ENCODE data around the gene RAD51AP2.

The RAD51AP2 gene

DNA sequence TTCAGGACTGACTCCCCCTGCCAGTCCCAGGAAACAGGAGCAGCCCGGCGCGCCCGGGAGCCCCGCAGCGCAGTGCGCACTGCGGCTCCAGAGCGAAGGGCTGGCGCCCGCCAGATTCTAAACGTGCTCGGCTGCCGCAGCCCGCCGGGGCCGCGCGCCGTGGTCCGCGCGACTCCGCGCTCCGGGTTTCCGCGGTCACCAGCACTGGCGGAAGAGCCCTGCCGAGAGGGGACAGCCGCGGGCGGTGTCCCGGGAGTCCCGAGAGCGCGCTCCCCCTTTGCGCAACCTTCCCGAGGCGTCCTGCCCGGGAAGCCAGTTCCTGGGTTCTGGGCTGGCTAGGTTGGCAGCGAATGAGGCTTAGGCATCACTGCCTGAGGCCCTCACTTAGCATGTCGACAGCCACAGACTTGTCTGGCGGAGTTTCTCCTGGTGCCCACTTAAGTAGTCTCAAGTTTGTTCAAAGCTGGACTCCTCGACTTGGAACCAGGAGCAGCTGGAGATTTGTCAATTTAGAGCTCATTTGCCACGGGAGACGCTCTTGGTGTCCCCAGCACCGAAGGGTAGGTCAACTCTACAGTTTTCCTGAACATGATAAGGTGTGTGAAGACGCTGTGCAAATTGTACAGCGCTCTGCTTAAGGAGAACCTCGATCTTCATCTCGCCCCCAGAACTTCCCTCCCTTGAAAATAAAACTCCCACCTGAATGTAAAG lies 20.8 kb upstream of the RAD51AP2 start (continued):
- TF ChIP-seq ATF2 (tag by site-specific recombination; IDR thresholded peaks at IDR 0.05; ENCODE audit: low read depth), result no peak
- TF ChIP-seq ZNF394 (tag by site-specific recombination; IDR thresholded peaks at IDR 0.05; ENCODE audit: borderline replicate concordance), result no peak
- TF ChIP-seq ZBTB21 (tag by site-specific recombination; IDR thresholded peaks at IDR 0.05), result no peak
- 0 out of 2 replicates have a peak, but pooled peaks have one; percentile 18 for TF ChIP-seq ZNF24 (tag by site-specific recombination; IDR thresholded peaks at IDR 0.05)
- TF ChIP-seq, protein P1, sequence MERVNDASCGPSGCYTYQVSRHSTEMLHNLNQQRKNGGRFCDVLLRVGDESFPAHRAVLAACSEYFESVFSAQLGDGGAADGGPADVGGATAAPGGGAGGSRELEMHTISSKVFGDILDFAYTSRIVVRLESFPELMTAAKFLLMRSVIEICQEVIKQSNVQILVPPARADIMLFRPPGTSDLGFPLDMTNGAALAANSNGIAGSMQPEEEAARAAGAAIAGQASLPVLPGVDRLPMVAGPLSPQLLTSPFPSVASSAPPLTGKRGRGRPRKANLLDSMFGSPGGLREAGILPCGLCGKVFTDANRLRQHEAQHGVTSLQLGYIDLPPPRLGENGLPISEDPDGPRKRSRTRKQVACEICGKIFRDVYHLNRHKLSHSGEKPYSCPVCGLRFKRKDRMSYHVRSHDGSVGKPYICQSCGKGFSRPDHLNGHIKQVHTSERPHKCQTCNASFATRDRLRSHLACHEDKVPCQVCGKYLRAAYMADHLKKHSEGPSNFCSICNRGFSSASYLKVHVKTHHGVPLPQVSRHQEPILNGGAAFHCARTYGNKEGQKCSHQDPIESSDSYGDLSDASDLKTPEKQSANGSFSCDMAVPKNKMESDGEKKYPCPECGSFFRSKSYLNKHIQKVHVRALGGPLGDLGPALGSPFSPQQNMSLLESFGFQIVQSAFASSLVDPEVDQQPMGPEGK (tag by site-specific recombination; IDR thresholded peaks at IDR 0.05), result peak; percentile 86
- peak; percentile 94 for TF ChIP-seq ZBTB17 (tag by site-specific recombination; IDR thresholded peaks at IDR 0.05)

DNA sequence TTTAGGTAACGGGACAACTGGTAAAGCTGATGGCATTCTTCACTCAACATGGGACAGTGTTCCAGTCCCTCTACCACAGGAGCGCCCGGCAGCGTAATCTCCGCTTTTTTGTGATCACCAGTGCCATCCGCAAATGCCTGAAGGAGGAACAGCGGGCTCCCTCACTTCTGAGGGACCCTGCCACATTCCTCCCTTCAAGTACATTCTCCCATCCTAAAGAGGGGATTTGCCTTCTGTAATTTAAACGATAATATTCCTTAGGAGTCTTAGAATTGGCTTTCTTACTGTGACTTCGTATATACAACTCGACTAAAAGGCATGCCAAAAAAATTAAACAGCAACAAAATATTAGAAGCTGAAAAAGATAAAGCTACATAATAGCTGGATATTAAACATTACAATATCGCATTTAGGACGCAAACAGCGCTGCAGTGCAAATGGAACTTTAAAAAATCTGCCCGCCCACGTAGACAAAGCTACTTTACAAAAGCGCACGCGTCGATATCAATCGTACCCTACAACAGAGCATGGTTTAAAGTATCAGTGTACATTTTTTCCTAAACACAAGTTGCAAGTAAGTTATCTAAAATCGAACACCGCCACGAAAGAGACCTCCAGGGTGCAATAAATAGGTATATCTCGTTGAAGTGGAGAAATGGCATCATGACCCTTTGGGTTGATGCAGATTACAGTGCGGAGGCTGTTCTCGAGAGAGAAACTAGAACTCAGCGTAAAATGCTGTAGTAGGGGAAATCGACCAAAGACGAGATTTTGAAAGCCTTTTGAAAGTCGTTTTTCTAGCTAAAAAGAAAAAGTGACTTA lies 20.0 kb upstream of the RAD51AP2 start:
- no peaks in the 10 kb centered on the region for H3K9me3 ChIP-seq (ENCODE audit: control insufficient read depth, insufficient read depth, low read depth, low read length)
- CTCF ChIA-PET, result interaction anchor here (0.6 to 1.8 kb wide), 2 partner anchors 108 to 766 kb away, joined by 3 to 6 read pairs; no protein-coding TSS in a partner anchor
- H3K4me1 ChIP-seq (ENCODE audit: control insufficient read depth, insufficient read depth, low read length), result peaks cover 4% of the 10 kb centered on the region; the same call in 1 of the 2 replicates
- peak overlapping the region; percentile 52; the same call in 1 of the 2 replicates for H3K27ac ChIP-seq (ENCODE audit: extremely low read depth, low read depth, low read length)
- H3K4me3 ChIP-seq (ENCODE audit: low read depth, low read length), result peak overlapping the region; percentile 49
- no peaks in the 10 kb centered on the region for H3K36me3 ChIP-seq (ENCODE audit: control insufficient read depth in 2 of 2, insufficient read depth in 1 of 2, low read length in 2 of 2)
- POLR2A ChIA-PET, result interaction anchor here (0.7 kb wide), 1 partner anchor 20 kb away, joined by 3 read pairs; no protein-coding TSS in a partner anchor
- TF ChIP-seq ZNF274 (IDR thresholded peaks at IDR 0.05; ENCODE audit: low read length) (no peak), ZNF274 (tag by site-specific recombination; IDR thresholded peaks at IDR 0.05; ENCODE audit: borderline replicate concordance) (no peak), ZNF335 (tag by site-specific recombination; conservative IDR thresholded peaks at IDR 0.05) (peak; percentile 73), BCL11B (tag by site-specific recombination; IDR thresholded peaks at IDR 0.05; ENCODE audit: low read depth) (no peak), GFI1B (tag by site-specific recombination; IDR thresholded peaks at IDR 0.05) (no peak), ZFHX2 (tag by site-specific recombination; conservative IDR thresholded peaks at IDR 0.05) (0 out of 2 replicates have a peak, but pooled peaks have one; percentile 21), YY1 (tag by site-specific recombination; IDR thresholded peaks at IDR 0.05) (no peak), ZBTB6 (tag by site-specific recombination; IDR thresholded peaks at IDR 0.05) (no peak), ZNF394 (tag by site-specific recombination; IDR thresholded peaks at IDR 0.05; ENCODE audit: borderline replicate concordance) (peak; percentile 25; the same call in 1 of the 2 replicates)

- H3K4me1 ChIP-seq (ENCODE audit: control insufficient read depth, insufficient read depth, low read length), result peaks cover 4% of the 10 kb centered on the region; the same call in 1 of the 2 replicates
- TF ChIP-seq ZNF670 (tag by site-specific recombination; IDR thresholded peaks at IDR 0.05; ENCODE audit: low read depth) (no peak), KLF17 (tag by site-specific recombination; IDR thresholded peaks at IDR 0.05) (no peak), ZNF791 (tag by site-specific recombination; IDR thresholded peaks at IDR 0.05) (no peak), ELK4 (IDR thresholded peaks at IDR 0.05; ENCODE audit: borderline replicate concordance, low read depth, low read length) (no peak)
- TF ChIP-seq, protein P2, sequence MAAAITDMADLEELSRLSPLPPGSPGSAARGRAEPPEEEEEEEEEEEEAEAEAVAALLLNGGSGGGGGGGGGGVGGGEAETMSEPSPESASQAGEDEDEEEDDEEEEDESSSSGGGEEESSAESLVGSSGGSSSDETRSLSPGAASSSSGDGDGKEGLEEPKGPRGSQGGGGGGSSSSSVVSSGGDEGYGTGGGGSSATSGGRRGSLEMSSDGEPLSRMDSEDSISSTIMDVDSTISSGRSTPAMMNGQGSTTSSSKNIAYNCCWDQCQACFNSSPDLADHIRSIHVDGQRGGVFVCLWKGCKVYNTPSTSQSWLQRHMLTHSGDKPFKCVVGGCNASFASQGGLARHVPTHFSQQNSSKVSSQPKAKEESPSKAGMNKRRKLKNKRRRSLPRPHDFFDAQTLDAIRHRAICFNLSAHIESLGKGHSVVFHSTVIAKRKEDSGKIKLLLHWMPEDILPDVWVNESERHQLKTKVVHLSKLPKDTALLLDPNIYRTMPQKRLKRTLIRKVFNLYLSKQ (tag by site-specific recombination; IDR thresholded peaks at IDR 0.05; ENCODE audit: borderline replicate concordance), result no peak
These were observed 18.2 kb upstream of the RAD51AP2 start for GRCh38 chr2:17536416-17536815.

More at GRCh38 chr2:17536416-17536815, 18.2 kb upstream of the RAD51AP2 start:
- POLR2A ChIA-PET, result no interaction called here
- Histone ChIP-seq H3K9me3 (ENCODE audit: control insufficient read depth, insufficient read depth, low read depth, low read length) (no peaks in the 10 kb centered on the region), H3K4me3 (ENCODE audit: low read depth, low read length) (no peak overlapping the region), H3K36me3 (ENCODE audit: control insufficient read depth in 2 of 2, insufficient read depth in 1 of 2, low read length in 2 of 2) (no peaks in the 10 kb centered on the region), H3K27ac (ENCODE audit: extremely low read depth, low read depth, low read length) (no peak overlapping the region)
- CTCF ChIA-PET, result no interaction called here

All from HEK293 (cell line).